GM19035 (cell line): ENCODE data around the gene ALG14.
"Not testable (repeated sequence)": the region's sequence is repeated elsewhere in the genome, so short reads cannot be mapped to it uniquely, and the experiment has no call there.

Source experiments
- ATAC-seq: cut with Tn5 transposase; IDR thresholded peaks from one replicate; pipeline ENCODE4 v1.9.1; 2021; ENCODE audit not compliant: unreplicated experiment

The ALG14 gene

GRCh38 chr1:95043141-95043980, 29.4 kb downstream of the ALG14 start:
- ATAC-seq = peak; percentile 95

DNA sequence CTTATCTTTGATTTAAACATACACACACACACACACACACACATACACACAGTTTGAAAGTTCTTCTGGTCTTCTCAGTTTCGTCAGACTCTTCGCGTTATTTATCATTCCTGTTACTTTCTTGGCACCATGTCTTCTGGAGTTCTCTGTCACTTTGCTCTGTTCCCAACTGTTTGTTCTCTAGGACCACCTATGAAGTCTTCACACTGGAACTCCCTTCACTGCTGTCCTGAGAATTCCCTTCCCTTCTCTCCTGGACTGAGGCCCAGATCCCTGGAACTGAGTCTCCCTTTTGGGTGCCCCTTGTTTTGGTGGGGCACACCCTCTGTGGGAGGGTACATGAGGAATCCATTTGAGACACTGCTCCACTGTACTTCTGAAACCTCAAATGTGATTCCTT, 30.5 kb downstream of the ALG14 start:
- ATAC-seq = no peak

- ATAC-seq = no peak
Measured at GRCh38 chr1:95041491-95042165, 31.1 kb downstream of the ALG14 start.

GRCh38 chr1:95040032-95040525, 32.7 kb downstream of the ALG14 start:
- ATAC-seq = no peak

- ATAC-seq = no peak
Measured at GRCh38 chr1:95039360-95040031, 33.3 kb downstream of the ALG14 start.

DNA sequence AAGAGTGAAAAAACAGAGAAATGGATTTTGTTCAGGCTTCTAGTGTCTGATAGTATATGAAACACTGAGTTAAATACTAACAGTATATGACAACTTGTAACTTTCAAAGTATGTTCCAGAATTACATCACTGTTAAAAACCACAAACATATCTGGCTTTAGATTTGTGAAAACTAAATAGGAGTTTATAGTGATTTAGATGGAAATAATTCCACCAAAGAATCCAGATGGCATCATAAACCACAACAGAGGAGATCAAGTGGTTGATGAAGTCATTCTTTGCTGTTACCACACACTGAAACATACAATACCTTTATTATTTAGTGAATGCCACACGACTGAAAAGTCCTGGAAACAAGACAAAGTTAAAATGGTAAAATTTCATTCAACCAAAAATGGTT, 37.2 kb downstream of the ALG14 start:
- no peak for ATAC-seq

DNA sequence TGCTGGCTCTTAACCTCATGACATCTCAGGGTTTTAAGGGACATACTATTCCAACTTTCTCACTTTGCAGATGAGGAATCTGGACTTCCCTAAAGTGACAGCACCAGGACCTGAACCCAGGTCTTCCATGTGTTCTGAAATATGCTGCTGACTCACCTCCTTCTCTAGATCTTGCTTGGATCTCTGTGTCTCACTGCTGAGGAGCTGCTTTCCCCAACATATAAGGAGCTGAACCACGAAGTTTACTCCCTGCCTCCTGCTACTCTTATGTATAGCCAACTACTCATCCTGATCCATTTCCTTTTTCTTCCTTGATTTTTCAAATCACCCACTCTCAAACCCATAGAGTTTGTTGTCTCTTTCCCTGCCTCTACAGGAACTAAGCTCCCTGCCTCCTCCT, 38.2 kb downstream of the ALG14 start:
- no peak for ATAC-seq

DNA sequence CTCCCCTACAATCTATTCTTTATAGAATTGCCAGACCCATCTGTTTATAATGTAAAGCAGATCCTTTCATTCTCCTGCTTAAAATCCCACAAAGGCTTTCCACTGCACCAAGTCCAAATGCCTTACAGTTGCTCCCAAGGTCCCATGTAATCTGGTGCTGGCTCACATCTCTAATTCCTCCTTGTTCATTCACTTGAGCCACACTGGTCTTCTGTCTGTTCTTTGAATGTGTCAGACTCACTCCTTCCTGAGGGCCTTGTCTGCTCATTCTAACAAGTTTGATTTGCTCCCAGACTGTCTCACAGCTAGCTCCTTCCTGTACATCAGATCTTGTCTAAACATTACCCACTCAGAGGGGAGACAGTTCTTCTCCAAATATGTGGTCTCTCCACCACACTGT, 38.9 kb downstream of the ALG14 start:
- ATAC-seq = no peak

GRCh38 chr1:95029532-95029931, 43.2 kb downstream of the ALG14 start:
- ATAC-seq = no peak

DNA sequence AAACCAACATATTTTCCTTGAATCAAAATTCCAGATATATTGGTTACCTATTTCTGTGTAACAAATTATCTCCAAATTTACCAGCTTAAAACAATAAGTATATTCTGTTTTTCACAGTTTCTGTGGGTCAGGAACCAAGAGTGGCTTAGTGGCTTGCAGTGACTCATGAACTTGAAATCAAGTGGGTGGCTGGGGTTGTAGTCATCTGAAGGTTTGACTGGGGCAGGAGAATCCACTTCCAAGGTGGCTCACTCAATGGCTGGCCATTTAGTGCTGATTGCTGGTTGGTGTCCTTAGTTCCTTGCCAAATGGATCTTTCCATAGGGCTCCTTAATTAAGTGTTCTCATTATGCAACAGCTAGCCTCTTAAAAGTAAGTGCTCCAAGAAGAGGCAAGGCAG, 43.8 kb downstream of the ALG14 start:
- ATAC-seq = no peak

DNA sequence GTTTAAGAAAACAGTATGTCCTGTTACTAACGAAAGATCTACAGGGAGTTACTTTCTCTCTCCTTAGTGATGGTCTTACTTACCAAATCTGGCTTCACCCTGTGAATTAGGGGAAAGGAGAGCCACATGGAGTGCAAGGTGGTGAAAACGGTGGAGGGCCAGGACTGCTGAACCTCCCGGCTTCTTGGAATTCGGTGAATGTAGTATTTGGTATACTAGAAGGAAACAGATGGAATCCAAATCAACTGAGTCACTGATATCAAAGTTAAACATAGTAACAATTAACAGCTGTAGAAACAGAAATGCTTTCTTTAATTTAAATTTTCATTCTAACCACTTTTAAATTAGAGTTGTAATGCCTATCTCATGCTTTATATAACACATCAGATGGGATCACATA, 45.7 kb downstream of the ALG14 start:
- ATAC-seq = no peak

DNA sequence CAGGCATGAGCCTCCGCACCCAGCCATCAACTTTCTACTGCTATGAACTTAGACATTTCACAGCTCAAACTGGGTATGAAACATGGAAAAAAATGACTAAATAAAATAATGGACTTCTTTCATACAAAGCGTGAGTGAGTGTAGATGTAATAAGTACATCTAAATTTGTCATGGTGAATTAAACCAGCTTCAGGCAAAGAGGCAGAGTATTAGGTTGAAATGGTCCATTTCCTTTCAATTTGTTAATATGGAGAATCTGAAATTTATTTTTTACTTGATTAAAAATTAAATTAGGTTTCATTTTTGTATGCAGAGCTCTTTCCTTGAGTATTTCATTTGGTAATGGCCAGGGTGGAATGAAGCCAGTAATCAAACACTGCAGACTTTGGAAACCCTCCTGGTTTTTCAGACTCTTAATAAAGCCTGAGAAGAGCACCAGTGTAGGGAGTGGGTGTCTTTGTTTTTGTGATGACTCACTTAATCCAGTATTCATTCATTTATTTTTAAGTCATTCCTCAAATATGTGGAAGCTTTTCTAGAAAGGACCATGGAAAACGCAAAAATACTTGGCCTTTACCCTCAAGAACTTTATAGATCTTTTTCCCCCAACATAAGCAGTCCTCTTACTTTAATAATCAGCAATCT, 49.2 kb downstream of the ALG14 start:
- ATAC-seq = no peak

DNA sequence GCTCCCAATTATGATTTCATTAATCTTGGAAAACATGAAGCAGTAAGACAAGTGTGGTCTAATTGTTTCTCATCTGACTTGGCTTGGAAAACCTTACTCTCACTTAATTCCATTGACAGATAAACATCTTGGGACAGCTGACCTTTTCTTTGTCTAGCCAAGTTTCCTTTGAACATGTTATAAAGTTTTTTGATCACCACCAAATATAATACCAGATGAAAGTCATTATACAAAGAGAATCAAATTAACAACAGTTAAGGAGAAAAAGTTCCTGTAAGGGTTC, 50.2 kb downstream of the ALG14 start:
- ATAC-seq = no peak

DNA sequence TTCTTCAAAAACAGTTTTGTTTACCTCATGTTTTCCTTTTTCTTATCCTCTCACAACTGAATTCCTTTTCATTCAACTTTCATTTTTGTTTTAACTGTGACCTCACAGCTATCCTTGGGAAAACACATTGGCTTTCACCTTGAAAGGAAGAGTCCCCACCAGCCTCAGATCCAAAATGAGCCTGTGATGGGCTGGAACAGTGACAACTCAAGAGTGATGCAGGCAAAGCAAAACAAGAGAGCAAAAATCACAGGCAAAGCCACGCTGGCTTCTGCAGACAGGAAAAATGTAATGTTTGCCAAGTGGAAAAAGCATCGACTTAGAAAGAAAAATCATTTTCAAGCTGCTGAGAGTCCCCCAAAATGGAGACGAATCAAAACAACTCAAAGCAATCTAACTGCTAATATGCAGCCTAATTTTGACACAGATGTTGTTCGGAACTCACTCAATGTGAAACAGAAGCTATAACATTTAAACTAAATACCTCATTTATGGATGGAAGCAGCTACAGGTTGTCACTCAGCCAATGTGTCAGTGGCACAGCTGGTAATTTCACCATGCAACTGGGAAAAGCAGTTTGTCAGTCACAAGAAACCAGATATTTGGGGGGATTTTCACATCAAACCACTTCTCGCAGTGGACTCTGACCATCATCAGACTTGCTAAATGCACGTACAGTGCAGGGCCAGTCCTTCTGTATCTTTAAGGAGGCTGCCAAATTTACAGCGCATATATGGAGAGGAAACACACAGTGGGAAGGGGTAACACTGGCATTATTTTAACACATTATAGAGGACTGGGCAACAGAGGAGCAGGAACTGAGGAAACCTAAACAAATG, 50.7 kb downstream of the ALG14 start:
- ATAC-seq = no peak

GRCh38 chr1:95021119-95021518, 51.6 kb downstream of the ALG14 start:
- ATAC-seq = no peak

- not testable (repeated sequence) for ATAC-seq
Measured at GRCh38 chr1:95019466-95019865, 53.3 kb downstream of the ALG14 start.

GRCh38 chr1:95018602-95019369, 54.0 kb downstream of the ALG14 start:
- no peak for ATAC-seq

DNA sequence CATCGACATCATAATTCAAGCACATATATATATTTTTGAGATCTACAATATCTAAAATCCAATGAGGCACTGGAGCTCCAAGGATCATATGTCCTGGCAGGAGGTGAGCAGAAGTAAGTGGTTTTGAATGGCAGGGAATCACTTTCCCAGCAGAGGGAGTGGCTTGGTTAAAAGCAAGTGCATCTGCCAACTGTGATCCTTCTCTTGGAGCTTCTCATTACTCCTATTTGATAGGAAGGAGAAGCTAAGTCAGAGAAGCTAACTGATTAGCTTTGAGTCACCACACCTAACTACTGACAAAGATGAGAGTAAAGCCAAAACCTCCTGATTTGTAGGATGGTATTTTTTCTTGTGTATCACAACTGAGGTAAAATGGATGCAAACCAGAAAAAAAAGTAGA, 55.0 kb downstream of the ALG14 start:
- no peak for ATAC-seq

DNA sequence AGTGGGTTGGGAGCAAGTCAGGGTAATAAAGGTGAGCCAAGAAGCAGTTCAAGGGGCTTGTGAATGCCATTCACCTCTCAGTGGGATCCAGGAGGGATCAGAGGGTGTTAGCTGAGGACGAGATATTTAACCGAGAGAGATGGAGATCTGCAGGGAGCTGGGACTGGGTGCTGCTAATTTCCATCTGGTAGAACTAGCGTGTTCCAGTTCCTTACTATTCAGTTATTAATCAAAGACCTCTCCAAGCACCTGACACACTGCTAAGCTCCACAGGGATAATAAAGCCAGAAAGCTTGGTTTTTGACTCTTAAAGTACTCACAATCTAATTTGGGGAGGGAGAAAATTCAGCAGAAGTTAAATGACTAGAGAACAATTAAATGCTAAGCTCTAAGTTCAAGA, 57.7 kb downstream of the ALG14 start:
- no peak for ATAC-seq
